Measurements from ENCODE around the gene PMPCA. TPM values are rescaled to one million over a fixed set of nuclear protein-coding genes. Genes with fewer than 3 reads are reported as not detected.
A peak's percentile ranks its signal among the peaks of the same experiment; 100 is the strongest.

The PMPCA gene
- total and polyA plus RNA-seq, 2 of the 13 experiments (the other 11 are each of a cell fraction or from before 2014, with no cell fraction given): 70.2 to 88.4 TPM

DNA sequence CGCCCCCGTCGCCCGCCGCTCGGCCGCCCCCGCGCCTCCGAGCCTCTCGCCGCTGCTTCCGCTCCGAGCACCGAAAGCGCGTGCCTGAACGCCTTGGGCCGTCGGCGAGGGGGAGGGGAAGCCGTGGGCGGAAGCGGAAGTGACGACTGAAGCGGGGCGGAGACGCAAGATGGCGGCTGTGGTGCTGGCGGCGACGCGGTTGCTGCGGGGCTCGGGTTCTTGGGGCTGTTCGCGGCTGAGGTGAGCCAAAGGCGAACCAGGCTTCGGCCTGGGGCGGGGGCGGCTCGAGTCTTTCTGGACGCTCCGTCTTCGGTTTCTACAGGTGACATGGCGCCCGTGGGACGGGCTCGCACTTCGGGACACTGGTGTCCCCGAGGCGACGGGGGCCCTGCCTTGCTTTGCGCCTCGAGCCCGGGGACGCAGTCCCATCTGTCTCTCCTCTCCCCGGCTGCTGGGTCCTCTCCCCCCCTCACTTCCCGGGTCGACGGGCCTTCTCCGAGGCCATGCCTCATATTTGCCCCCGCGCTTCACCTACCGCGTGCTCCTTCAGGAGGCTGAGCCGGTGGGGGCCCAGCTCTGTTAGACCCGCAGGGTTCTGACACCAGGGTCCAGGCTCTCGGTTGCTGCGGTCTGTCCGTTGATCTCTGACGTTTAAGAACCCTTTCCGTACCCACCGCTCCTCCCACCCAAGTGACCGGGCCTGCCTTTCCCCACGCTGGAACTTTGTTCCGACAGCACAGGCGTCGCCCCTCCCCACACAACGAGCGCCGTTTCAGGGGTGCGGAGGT lies at the start of gene PMPCA, which contains the start of gene ENTR1 (continued):
- TF ChIP-seq E2F5 (CRISPR knock-in tag; conservative IDR thresholded peaks at IDR 0.05) (no peak), ZNF33B (CRISPR knock-in tag; IDR thresholded peaks at IDR 0.05) (no peak; the same call in 1 of the 2 replicates), SP2 (CRISPR knock-in tag; IDR thresholded peaks at IDR 0.05) (peak; percentile 73), ZNF446 (CRISPR knock-in tag; IDR thresholded peaks at IDR 0.05) (no peak; the same call in 1 of the 2 replicates), NFIC (IDR thresholded peaks at IDR 0.05; ENCODE audit: low read length) (no peak), ZMYM3 (CRISPR knock-in tag; IDR thresholded peaks at IDR 0.05) (no peak), MZF1 (CRISPR knock-in tag; IDR thresholded peaks at IDR 0.05; ENCODE audit: borderline replicate concordance) (no peak), POLR2AphosphoS2 (IDR thresholded peaks at IDR 0.05; ENCODE audit: low read depth, low read length) (no peak), TMF1 (CRISPR knock-in tag; IDR thresholded peaks at IDR 0.05; ENCODE audit: low read depth) (no peak), ZNF20 (CRISPR knock-in tag; IDR thresholded peaks at IDR 0.05) (no peak), TAF1 (CRISPR knock-in tag; IDR thresholded peaks at IDR 0.05) (peak; percentile 97), PTBP1 (IDR thresholded peaks at IDR 0.05; ENCODE audit: low read depth, low read length, poor library complexity, severe bottlenecking) (no peak), PREB (CRISPR knock-in tag; IDR thresholded peaks at IDR 0.05) (no peak), ZNF441 (CRISPR knock-in tag; IDR thresholded peaks at IDR 0.05; ENCODE audit: borderline replicate concordance) (no peak; the same call in 1 of the 2 replicates), THAP9 (CRISPR knock-in tag; IDR thresholded peaks at IDR 0.05; ENCODE audit: borderline replicate concordance) (peak; percentile 30; the same call in 1 of the 2 replicates), ZNF619 (CRISPR knock-in tag; IDR thresholded peaks at IDR 0.05) (peak; percentile 44; the same call in 1 of the 2 replicates), NKX3-1 (CRISPR knock-in tag; IDR thresholded peaks at IDR 0.05) (peak; percentile 47; the same call in 1 of the 2 replicates), RORA (CRISPR knock-in tag; IDR thresholded peaks at IDR 0.05) (no peak)
- TF ChIP-seq, protein P1, sequence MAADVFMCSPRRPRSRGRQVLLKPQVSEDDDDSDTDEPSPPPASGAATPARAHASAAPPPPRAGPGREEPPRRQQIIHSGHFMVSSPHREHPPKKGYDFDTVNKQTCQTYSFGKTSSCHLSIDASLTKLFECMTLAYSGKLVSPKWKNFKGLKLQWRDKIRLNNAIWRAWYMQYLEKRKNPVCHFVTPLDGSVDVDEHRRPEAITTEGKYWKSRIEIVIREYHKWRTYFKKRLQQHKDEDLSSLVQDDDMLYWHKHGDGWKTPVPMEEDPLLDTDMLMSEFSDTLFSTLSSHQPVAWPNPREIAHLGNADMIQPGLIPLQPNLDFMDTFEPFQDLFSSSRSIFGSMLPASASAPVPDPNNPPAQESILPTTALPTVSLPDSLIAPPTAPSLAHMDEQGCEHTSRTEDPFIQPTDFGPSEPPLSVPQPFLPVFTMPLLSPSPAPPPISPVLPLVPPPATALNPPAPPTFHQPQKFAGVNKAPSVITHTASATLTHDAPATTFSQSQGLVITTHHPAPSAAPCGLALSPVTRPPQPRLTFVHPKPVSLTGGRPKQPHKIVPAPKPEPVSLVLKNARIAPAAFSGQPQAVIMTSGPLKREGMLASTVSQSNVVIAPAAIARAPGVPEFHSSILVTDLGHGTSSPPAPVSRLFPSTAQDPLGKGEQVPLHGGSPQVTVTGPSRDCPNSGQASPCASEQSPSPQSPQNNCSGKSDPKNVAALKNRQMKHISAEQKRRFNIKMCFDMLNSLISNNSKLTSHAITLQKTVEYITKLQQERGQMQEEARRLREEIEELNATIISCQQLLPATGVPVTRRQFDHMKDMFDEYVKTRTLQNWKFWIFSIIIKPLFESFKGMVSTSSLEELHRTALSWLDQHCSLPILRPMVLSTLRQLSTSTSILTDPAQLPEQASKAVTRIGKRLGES (CRISPR knock-in tag; IDR thresholded peaks at IDR 0.05; ENCODE audit: borderline replicate concordance): no peak
- TF ChIP-seq, protein P2, sequence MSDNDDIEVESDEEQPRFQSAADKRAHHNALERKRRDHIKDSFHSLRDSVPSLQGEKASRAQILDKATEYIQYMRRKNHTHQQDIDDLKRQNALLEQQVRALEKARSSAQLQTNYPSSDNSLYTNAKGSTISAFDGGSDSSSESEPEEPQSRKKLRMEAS (IDR thresholded peaks at IDR 0.05): peak; percentile 90

Data from HepG2 (cell line).